ENCODE results near the gene MAD2L1BP. TPM values are rescaled to one million over a fixed set of nuclear protein-coding genes. Genes with fewer than 3 reads are reported as not detected.
"Not testable (repeated sequence)": the region's sequence is repeated elsewhere in the genome, so short reads cannot be mapped to it uniquely, and the experiment has no call there.

The MAD2L1BP gene
- total and polyA plus RNA-seq, 2 of the 13 experiments (the other 11 are each of a cell fraction or from before 2014, with no cell fraction given): 54.2 to 55.5 TPM

- peaks cover 42% of the 10 kb centered on the region for H3K4me1 ChIP-seq (ENCODE audit: insufficient read depth, low read length)
- 76% methylated on average over 1 of the region's 1 CpG for WGBS (ENCODE audit: low lambda C conversion rate)
- no peak overlapping the region for H3K4me3 ChIP-seq (replicated peaks in 1 of 3; ENCODE audit: insufficient read depth in 1 of 3, low read depth in 2 of 3, low read length in 3 of 3)
- peaks cover 21% of the 10 kb centered on the region for H3K79me2 ChIP-seq (ENCODE audit: insufficient read depth, low read length)
- FAIRE-seq: no peak
- intact Hi-C loops (cut with micrococcal nuclease; ENCODE audit: unreplicated experiment): loop anchor here (2.0 kb wide), 1 partner anchor 40 kb away; no protein-coding TSS in a partner anchor
- in situ Hi-C loops (cut with HindIII; ENCODE audit: extremely low pct_ligation_motif_present, low pct_unique_long_range_greater_than_20kb): no loop called here
- TF ChIP-seq ZNF121 (CRISPR knock-in tag; IDR thresholded peaks at IDR 0.05) (no peak), PHF5A (CRISPR knock-in tag; IDR thresholded peaks at IDR 0.05; ENCODE audit: low read depth, unreplicated experiment) (no peak), SRSF4 (IDR thresholded peaks at IDR 0.05; ENCODE audit: low read depth, low read length, poor library complexity, severe bottlenecking) (no peak), KDM1A (CRISPR knock-in tag; IDR thresholded peaks at IDR 0.05) (no peak), RAD21 (CRISPR knock-in tag; IDR thresholded peaks at IDR 0.05) (no peak), MTA1 (CRISPR knock-in tag; IDR thresholded peaks at IDR 0.05; ENCODE audit: borderline replicate concordance) (no peak), ZFX (CRISPR knock-in tag; IDR thresholded peaks at IDR 0.05; ENCODE audit: low read depth) (no peak), RFX5 (IDR thresholded peaks at IDR 0.05; ENCODE audit: low read depth, low read length) (no peak)
- TF ChIP-seq, protein P1, sequence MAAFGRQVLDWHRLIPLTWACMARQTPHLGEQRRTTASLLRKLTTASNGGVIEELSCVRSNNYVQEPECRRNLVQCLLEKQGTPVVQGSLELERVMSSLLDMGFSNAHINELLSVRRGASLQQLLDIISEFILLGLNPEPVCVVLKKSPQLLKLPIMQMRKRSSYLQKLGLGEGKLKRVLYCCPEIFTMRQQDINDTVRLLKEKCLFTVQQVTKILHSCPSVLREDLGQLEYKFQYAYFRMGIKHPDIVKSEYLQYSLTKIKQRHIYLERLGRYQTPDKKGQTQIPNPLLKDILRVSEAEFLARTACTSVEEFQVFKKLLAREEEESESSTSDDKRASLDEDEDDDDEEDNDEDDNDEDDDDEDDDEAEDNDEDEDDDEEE (CRISPR knock-in tag; IDR thresholded peaks at IDR 0.05): no peak
- TF ChIP-seq, protein P2, sequence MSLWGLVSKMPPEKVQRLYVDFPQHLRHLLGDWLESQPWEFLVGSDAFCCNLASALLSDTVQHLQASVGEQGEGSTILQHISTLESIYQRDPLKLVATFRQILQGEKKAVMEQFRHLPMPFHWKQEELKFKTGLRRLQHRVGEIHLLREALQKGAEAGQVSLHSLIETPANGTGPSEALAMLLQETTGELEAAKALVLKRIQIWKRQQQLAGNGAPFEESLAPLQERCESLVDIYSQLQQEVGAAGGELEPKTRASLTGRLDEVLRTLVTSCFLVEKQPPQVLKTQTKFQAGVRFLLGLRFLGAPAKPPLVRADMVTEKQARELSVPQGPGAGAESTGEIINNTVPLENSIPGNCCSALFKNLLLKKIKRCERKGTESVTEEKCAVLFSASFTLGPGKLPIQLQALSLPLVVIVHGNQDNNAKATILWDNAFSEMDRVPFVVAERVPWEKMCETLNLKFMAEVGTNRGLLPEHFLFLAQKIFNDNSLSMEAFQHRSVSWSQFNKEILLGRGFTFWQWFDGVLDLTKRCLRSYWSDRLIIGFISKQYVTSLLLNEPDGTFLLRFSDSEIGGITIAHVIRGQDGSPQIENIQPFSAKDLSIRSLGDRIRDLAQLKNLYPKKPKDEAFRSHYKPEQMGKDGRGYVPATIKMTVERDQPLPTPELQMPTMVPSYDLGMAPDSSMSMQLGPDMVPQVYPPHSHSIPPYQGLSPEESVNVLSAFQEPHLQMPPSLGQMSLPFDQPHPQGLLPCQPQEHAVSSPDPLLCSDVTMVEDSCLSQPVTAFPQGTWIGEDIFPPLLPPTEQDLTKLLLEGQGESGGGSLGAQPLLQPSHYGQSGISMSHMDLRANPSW (CRISPR knock-in tag; IDR thresholded peaks at IDR 0.05; ENCODE audit: borderline replicate concordance): no peak
- TF ChIP-seq, protein P3, sequence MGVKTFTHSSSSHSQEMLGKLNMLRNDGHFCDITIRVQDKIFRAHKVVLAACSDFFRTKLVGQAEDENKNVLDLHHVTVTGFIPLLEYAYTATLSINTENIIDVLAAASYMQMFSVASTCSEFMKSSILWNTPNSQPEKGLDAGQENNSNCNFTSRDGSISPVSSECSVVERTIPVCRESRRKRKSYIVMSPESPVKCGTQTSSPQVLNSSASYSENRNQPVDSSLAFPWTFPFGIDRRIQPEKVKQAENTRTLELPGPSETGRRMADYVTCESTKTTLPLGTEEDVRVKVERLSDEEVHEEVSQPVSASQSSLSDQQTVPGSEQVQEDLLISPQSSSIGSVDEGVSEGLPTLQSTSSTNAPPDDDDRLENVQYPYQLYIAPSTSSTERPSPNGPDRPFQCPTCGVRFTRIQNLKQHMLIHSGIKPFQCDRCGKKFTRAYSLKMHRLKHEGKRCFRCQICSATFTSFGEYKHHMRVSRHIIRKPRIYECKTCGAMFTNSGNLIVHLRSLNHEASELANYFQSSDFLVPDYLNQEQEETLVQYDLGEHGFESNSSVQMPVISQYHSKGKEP (CRISPR knock-in tag; IDR thresholded peaks at IDR 0.05): no peak
- ChIA-PET CTCF (ENCODE audit: low intra/inter-chr PET ratio, low total read pairs) (no interaction called here), POLR2A (interaction anchor here (0.9 to 3.0 kb wide), 6 partner anchors 11 to 261 kb away, joined by 3 to 55 read pairs (median 12); partner anchors contain the start of genes LRRC73, MRPS18A, RSPH9 and ZNF318)
- no peak overlapping the region for H3K4me2 ChIP-seq (ENCODE audit: low read depth, low read length)
- H3K27ac ChIP-seq (ENCODE audit: extremely low read length, insufficient read depth, low read length): no peak overlapping the region
- H3K36me3 ChIP-seq (replicated peaks in 1 of 2; ENCODE audit: control insufficient read depth in 1 of 2, insufficient read depth in 2 of 2, low read length in 2 of 2): peaks cover 2 to 4% of the 10 kb centered on the region in 2 experiments
- DNase-seq (ENCODE audit: low spot score): no peak
- H4K20me1 ChIP-seq (ENCODE audit: insufficient read depth, low read length): no peaks in the 10 kb centered on the region
- no peaks in the 10 kb centered on the region; a peak in 1 of 5 replicates for H3K27me3 ChIP-seq (ENCODE audit: control insufficient read depth in 1 of 2, insufficient read depth in 2 of 2, low read length in 2 of 2)
- no peak for ATAC-seq
- H3K9me3 ChIP-seq (ENCODE audit: low read length): no peaks in the 10 kb centered on the region
- no peak overlapping the region for H3K9ac ChIP-seq (ENCODE audit: insufficient read depth, low read depth, low read length)
- no TSS peak for BruUV-seq (replicated peaks)
- no peak overlapping the region for H2AFZ ChIP-seq (ENCODE audit: low read length)
Measured at GRCh38 chr6:43630980-43631619, 4.5 kb upstream of the MAD2L1BP start.

DNA sequence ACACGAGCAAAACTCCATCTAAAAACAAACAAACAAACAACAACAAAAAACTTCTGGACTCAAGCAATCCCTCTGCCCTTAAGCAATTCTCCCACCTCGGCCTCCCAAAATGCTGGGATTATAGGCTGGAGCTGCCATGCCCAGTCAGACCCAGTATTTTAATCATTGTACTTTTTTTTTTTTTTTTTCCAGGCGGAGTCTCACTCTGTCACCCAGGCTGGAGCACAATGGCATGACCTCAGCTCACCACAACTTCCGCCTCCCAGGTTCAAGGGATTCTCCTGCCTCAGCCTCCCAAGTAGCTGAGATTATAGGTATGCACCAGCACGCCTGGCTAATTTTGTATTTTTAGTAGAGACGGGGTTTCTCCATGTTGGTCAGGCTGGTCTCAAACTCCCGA is 2.6 kb upstream of the MAD2L1BP start:
- intact Hi-C loops (cut with micrococcal nuclease; ENCODE audit: unreplicated experiment); H3K27me3 ChIP-seq (ENCODE audit: control insufficient read depth in 1 of 2, insufficient read depth in 2 of 2, low read length in 2 of 2); FAIRE-seq: not testable (repeated sequence)

More for the DNA sequence above, 2.6 kb upstream of the MAD2L1BP start:
- in situ Hi-C loops (cut with HindIII; ENCODE audit: extremely low pct_ligation_motif_present, low pct_unique_long_range_greater_than_20kb); H4K20me1 ChIP-seq (ENCODE audit: insufficient read depth, low read length); CTCF ChIA-PET (ENCODE audit: low intra/inter-chr PET ratio, low total read pairs); ATAC-seq; H3K4me2 ChIP-seq (ENCODE audit: low read depth, low read length); BruUV-seq (replicated peaks); H3K4me3 ChIP-seq (replicated peaks in 1 of 3; ENCODE audit: insufficient read depth in 1 of 3, low read depth in 2 of 3, low read length in 3 of 3); H3K9ac ChIP-seq (ENCODE audit: insufficient read depth, low read depth, low read length); DNase-seq (ENCODE audit: low spot score); H3K27ac ChIP-seq (ENCODE audit: extremely low read length, insufficient read depth, low read length); H2AFZ ChIP-seq (ENCODE audit: low read length); POLR2A ChIA-PET; H3K36me3 ChIP-seq (replicated peaks in 1 of 2; ENCODE audit: control insufficient read depth in 1 of 2, insufficient read depth in 2 of 2, low read length in 2 of 2); H3K9me3 ChIP-seq (ENCODE audit: low read length): not testable (repeated sequence)
- 90% methylated on average over 7 of the region's 7 CpGs for WGBS (ENCODE audit: low lambda C conversion rate)
- Histone ChIP-seq H3K4me1 (ENCODE audit: insufficient read depth, low read length) (peaks cover 40% of the 10 kb centered on the region), H3K79me2 (ENCODE audit: insufficient read depth, low read length) (peaks cover 29% of the 10 kb centered on the region)
